GM21786 (cell line): ENCODE data around the gene RALGPS1.

Experiments
- ATAC-seq: cut with Tn5 transposase; IDR thresholded peaks from one replicate; pipeline ENCODE4 v1.9.1; 2021; ENCODE audit not compliant: unreplicated experiment

RALGPS1 gene

GRCh38 chr9:127182901-127183746 is 268.5 kb downstream of the RALGPS1 start:
- ATAC-seq: no peak

- peak; percentile 77 for ATAC-seq
These were observed 269.4 kb downstream of the RALGPS1 start for GRCh38 chr9:127183814-127184582.

GRCh38 chr9:127184641-127185040 is 270.1 kb downstream of the RALGPS1 start:
- no peak for ATAC-seq

GRCh38 chr9:127185181-127185580 is 270.6 kb downstream of the RALGPS1 start:
- no peak for ATAC-seq

- ATAC-seq: no peak
These were observed 271.6 kb downstream of the RALGPS1 start for GRCh38 chr9:127185931-127186781.

GRCh38 chr9:127186806-127187205 is 272.2 kb downstream of the RALGPS1 start:
- ATAC-seq: no peak

GRCh38 chr9:127187231-127187956 is 272.8 kb downstream of the RALGPS1 start:
- no peak for ATAC-seq

- no peak for ATAC-seq
These were observed 273.8 kb downstream of the RALGPS1 start for GRCh38 chr9:127188396-127188795.

- no peak for ATAC-seq
These were observed 275.0 kb downstream of the RALGPS1 start for GRCh38 chr9:127189628-127190027.

GRCh38 chr9:127192744-127193143 is 278.2 kb downstream of the RALGPS1 start:
- no peak for ATAC-seq

- ATAC-seq: no peak
These were observed 278.9 kb downstream of the RALGPS1 start for GRCh38 chr9:127193483-127193882.

- no peak for ATAC-seq
These were observed 280.5 kb downstream of the RALGPS1 start for GRCh38 chr9:127194881-127195713.

- ATAC-seq: no peak
These were observed 281.6 kb downstream of the RALGPS1 start for GRCh38 chr9:127195976-127196825.

- no peak for ATAC-seq
These were observed 282.2 kb downstream of the RALGPS1 start for GRCh38 chr9:127196826-127197145.

GRCh38 chr9:127197186-127197860 is 282.7 kb downstream of the RALGPS1 start:
- ATAC-seq: no peak

GRCh38 chr9:127197861-127198430 is 283.4 kb downstream of the RALGPS1 start:
- ATAC-seq: no peak

GRCh38 chr9:127198587-127198986 is 284.0 kb downstream of the RALGPS1 start:
- no peak for ATAC-seq
